ENCODE data around the gene OPRD1.
A peak's percentile ranks its signal among the peaks of the same experiment; 100 is the strongest.
"Not testable (repeated sequence)": the region's sequence is repeated elsewhere in the genome, so short reads cannot be mapped to it uniquely, and the experiment has no call there.

The OPRD1 gene

GRCh38 chr1:28836421-28836956, 24.5 kb downstream of the OPRD1 start:
- no peak for TF ChIP-seq CTCF (conservative IDR thresholded peaks at IDR 0.05; ENCODE audit: low read depth, low read length)
- H3K36me3 ChIP-seq (ENCODE audit: insufficient read depth) = no peaks in the 10 kb centered on the region
- H3K4me2 ChIP-seq = no peak overlapping the region
- no peaks in the 10 kb centered on the region for H3K27me3 ChIP-seq (ENCODE audit: insufficient read depth, low read depth)
- peaks cover 13% of the 10 kb centered on the region for H3K4me1 ChIP-seq (ENCODE audit: low read depth, poor library complexity, severe bottlenecking)
- H3K4me3 ChIP-seq (IDR thresholded peaks at IDR 0.05; ENCODE audit: insufficient read depth, low read depth, low read length) = no peak overlapping the region
- no peak overlapping the region for H2AFZ ChIP-seq (ENCODE audit: low read depth)
- no peak overlapping the region for H3K27ac ChIP-seq
- H3K79me2 ChIP-seq (ENCODE audit: insufficient read depth, low read depth) = no peaks in the 10 kb centered on the region
- no peak overlapping the region for H3K9ac ChIP-seq
- no peaks in the 10 kb centered on the region for H4K20me1 ChIP-seq (ENCODE audit: insufficient read depth)

GRCh38 chr1:28840928-28841544, 29.1 kb downstream of the OPRD1 start:
- Histone ChIP-seq H3K9ac (no peak overlapping the region), H3K36me3 (ENCODE audit: insufficient read depth) (no peaks in the 10 kb centered on the region), H3K27ac (no peak overlapping the region), H2AFZ (ENCODE audit: low read depth) (no peak overlapping the region), H3K27me3 (ENCODE audit: insufficient read depth, low read depth) (no peaks in the 10 kb centered on the region), H3K79me2 (ENCODE audit: insufficient read depth, low read depth) (no peaks in the 10 kb centered on the region), H3K4me2 (no peak overlapping the region), H3K4me3 (IDR thresholded peaks at IDR 0.05; ENCODE audit: insufficient read depth, low read depth, low read length) (no peak overlapping the region), H3K4me1 (ENCODE audit: low read depth, poor library complexity, severe bottlenecking) (no peaks in the 10 kb centered on the region), H4K20me1 (ENCODE audit: insufficient read depth) (no peaks in the 10 kb centered on the region)
- TF ChIP-seq CTCF (conservative IDR thresholded peaks at IDR 0.05; ENCODE audit: low read depth, low read length) = no peak

- Histone ChIP-seq H3K79me2 (ENCODE audit: insufficient read depth, low read depth) (no peaks in the 10 kb centered on the region), H3K27ac (no peak overlapping the region), H3K4me2 (no peak overlapping the region), H3K9ac (no peak overlapping the region), H2AFZ (ENCODE audit: low read depth) (peak overlapping the region; percentile 73), H3K27me3 (ENCODE audit: insufficient read depth, low read depth) (no peaks in the 10 kb centered on the region), H3K36me3 (ENCODE audit: insufficient read depth) (no peaks in the 10 kb centered on the region), H4K20me1 (ENCODE audit: insufficient read depth) (no peaks in the 10 kb centered on the region), H3K4me1 (ENCODE audit: low read depth, poor library complexity, severe bottlenecking) (no peaks in the 10 kb centered on the region), H3K4me3 (IDR thresholded peaks at IDR 0.05; ENCODE audit: insufficient read depth, low read depth, low read length) (no peak overlapping the region)
- TF ChIP-seq CTCF (conservative IDR thresholded peaks at IDR 0.05; ENCODE audit: low read depth, low read length) = peak; percentile 31; the same call in 1 of the 2 replicates
These were observed 34.0 kb downstream of the OPRD1 start for GRCh38 chr1:28845786-28846543.

GRCh38 chr1:28847207-28847606, 35.2 kb downstream of the OPRD1 start:
- not testable (repeated sequence) for H3K27ac ChIP-seq; H3K79me2 ChIP-seq (ENCODE audit: insufficient read depth, low read depth); H3K9ac ChIP-seq; H3K4me3 ChIP-seq (IDR thresholded peaks at IDR 0.05; ENCODE audit: insufficient read depth, low read depth, low read length); H4K20me1 ChIP-seq (ENCODE audit: insufficient read depth); H3K4me1 ChIP-seq (ENCODE audit: low read depth, poor library complexity, severe bottlenecking); H3K36me3 ChIP-seq (ENCODE audit: insufficient read depth); H3K4me2 ChIP-seq; H3K27me3 ChIP-seq (ENCODE audit: insufficient read depth, low read depth); H2AFZ ChIP-seq (ENCODE audit: low read depth)

GRCh38 chr1:28848416-28848815, 36.4 kb downstream of the OPRD1 start:
- no peaks in the 10 kb centered on the region for H3K79me2 ChIP-seq (ENCODE audit: insufficient read depth, low read depth)
- no peak overlapping the region for H2AFZ ChIP-seq (ENCODE audit: low read depth)
- H3K4me1 ChIP-seq (ENCODE audit: low read depth, poor library complexity, severe bottlenecking) = no peaks in the 10 kb centered on the region
- H3K27ac ChIP-seq = no peak overlapping the region
- no peaks in the 10 kb centered on the region for H4K20me1 ChIP-seq (ENCODE audit: insufficient read depth)
- no peak overlapping the region for H3K9ac ChIP-seq
- H3K36me3 ChIP-seq (ENCODE audit: insufficient read depth) = no peaks in the 10 kb centered on the region
- no peaks in the 10 kb centered on the region for H3K27me3 ChIP-seq (ENCODE audit: insufficient read depth, low read depth)
- no peak for TF ChIP-seq CTCF (conservative IDR thresholded peaks at IDR 0.05; ENCODE audit: low read depth, low read length)
- no peak overlapping the region for H3K4me2 ChIP-seq
- no peak overlapping the region for H3K4me3 ChIP-seq (IDR thresholded peaks at IDR 0.05; ENCODE audit: insufficient read depth, low read depth, low read length)
